Karpas-422 (cell line): Measurements from ENCODE around the gene MAP2K4. TPM values are rescaled to one million over a fixed set of nuclear protein-coding genes. Genes with fewer than 3 reads are reported as not detected.

Experiments used
- DNase-seq: peaks from one replicate; pipeline ENCODE4 v3.0.0-alpha.2; 2015
- H2AFZ ChIP-seq: fragments of 200-600 bp; sonication (generic); 2 replicates; pipeline ENCODE4 v1.6.1; 2014; ENCODE audit warnings: antibody characterized with exemption, low read length, mixed read lengths
- H3K27ac ChIP-seq: fragments of 200-600 bp; sonication (generic); 2 replicates; pipeline ENCODE4 v1.5.1; 2014; ENCODE audit warnings: mild to moderate bottlenecking, low read length, moderate library complexity
- H3K27me3 ChIP-seq: fragments of 200-600 bp; sonication (generic); 2 replicates; pipeline ENCODE4 v1.6.1; 2014; ENCODE audit warnings: low read length, mixed read lengths
- H3K36me3 ChIP-seq: fragments of 200-600 bp; sonication (generic); 2 replicates; pipeline ENCODE4 v1.6.1; 2014; ENCODE audit warnings: low read length, mixed read lengths; ENCODE audit not compliant: insufficient read depth
- H3K4me1 ChIP-seq: fragments of 200-600 bp; sonication (generic); 2 replicates; pipeline ENCODE4 v1.6.1; 2014; ENCODE audit warnings: mild to moderate bottlenecking, low read length, mixed read lengths
- H3K4me2 ChIP-seq: fragments of 200-600 bp; sonication (generic); 2 replicates; pipeline ENCODE4 v1.6.1; 2014; ENCODE audit warnings: low read length, low read depth, mild to moderate bottlenecking; ENCODE audit not compliant: poor library complexity, severe bottlenecking
- H3K4me3 ChIP-seq: fragments of 200-600 bp; sonication (generic); 2 replicates; pipeline ENCODE4 v1.5.1; 2014; ENCODE audit warnings: mild to moderate bottlenecking, antibody characterized with exemption, low read length, mixed read lengths
- H3K79me2 ChIP-seq: fragments of 200-600 bp; sonication (generic); 2 replicates; pipeline ENCODE4 v1.6.1; 2014; ENCODE audit warnings: mild to moderate bottlenecking, low read length, mixed read lengths
- H3K9ac ChIP-seq: fragments of 200-600 bp; sonication (generic); 2 replicates; pipeline ENCODE4 v1.6.0; 2014; ENCODE audit warnings: low read length
- H3K9me2 ChIP-seq: fragments of 200-600 bp; sonication (generic), shearing (Covaris generic); replicated peaks from 2 replicates; pipeline ENCODE4 v1.6.0; 2014; ENCODE audit warnings: mild to moderate bottlenecking, low read length, moderate library complexity; ENCODE audit not compliant: insufficient read depth
- H3K9me3 ChIP-seq: fragments of 300-700, 200-600 bp; sonication (generic); 2 replicates; pipeline ENCODE4 v1.6.1; 2014; ENCODE audit warnings: low read length, mixed read lengths
- H4K20me1 ChIP-seq: fragments of 200-600 bp; sonication (generic); 2 replicates; pipeline ENCODE4 v1.6.1; 2014; ENCODE audit warnings: mild to moderate bottlenecking, antibody characterized with exemption, low read length, low read depth; ENCODE audit not compliant: insufficient read depth
- total RNA-seq: library from RNA; depleted of rRNA; stranded (reverse); fragments of >200 nt; shearing (Covaris generic); gene quantifications from 2 replicates; pipeline ENCODE4 v1.2.3, GENCODE V29; 2014; ENCODE audit warnings: low replicate concordance

MAP2K4 gene
- total RNA-seq, 1 experiment from 2014 or later = 29.7 TPM

DNA sequence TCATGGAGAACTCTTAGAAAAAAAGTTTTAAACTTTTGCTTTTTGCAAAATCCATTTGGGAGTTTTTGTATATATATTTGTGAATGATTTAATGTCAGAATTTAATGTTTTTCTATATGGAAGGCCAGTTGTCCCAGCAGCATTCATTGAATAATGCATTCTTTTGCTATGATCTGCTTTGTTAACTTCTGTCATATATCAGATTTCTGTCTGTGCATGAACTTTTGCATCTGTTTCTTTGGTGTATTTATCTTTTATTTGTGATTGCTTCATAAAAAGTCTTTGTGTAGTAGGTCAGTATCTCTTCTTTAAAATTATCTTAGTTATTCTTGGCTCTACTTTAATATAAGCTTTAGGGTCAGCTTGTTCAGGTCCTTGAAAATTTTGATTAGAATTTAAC is 84.2 kb downstream of the MAP2K4 start:
- peaks cover 23% of the 10 kb centered on the region for H3K4me1 ChIP-seq
- no peak overlapping the region for H3K4me2 ChIP-seq
- no peak for DNase-seq
- H3K27me3 ChIP-seq = no peaks in the 10 kb centered on the region
- H3K9me2 ChIP-seq = no peaks in the 10 kb centered on the region
- no peak overlapping the region for H2AFZ ChIP-seq
- H3K27ac ChIP-seq = no peak overlapping the region
- no peak overlapping the region for H3K4me3 ChIP-seq
- no peaks in the 10 kb centered on the region for H4K20me1 ChIP-seq
- no peaks in the 10 kb centered on the region for H3K9me3 ChIP-seq
- no peak overlapping the region for H3K9ac ChIP-seq
- peaks cover 29% of the 10 kb centered on the region for H3K79me2 ChIP-seq
- H3K36me3 ChIP-seq = no peaks in the 10 kb centered on the region

DNA sequence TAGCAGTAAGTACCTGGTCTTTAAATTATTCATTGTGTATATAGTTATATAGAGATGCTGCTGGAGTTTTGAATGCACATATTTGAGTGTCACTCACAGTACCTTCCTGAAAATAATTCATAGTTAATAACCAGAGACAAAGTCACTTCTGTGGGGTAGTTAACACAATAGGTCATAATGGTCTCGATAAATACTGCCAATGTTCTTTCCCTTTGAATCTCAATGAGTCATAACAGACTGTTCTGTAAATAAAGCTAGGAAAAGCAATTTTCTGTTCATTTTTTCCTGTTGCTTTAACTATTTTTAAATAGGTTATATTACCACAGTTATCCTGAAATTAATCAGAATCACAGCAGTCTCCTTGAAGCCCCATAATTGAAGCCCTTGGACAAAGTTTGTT is 87.2 kb downstream of the MAP2K4 start:
- no peaks in the 10 kb centered on the region for H4K20me1 ChIP-seq
- H3K9me3 ChIP-seq = no peaks in the 10 kb centered on the region
- H3K79me2 ChIP-seq = peaks cover 29% of the 10 kb centered on the region
- no peak overlapping the region for H3K9ac ChIP-seq
- H3K4me1 ChIP-seq = peaks cover 23% of the 10 kb centered on the region
- no peak for DNase-seq
- H3K4me2 ChIP-seq = no peak overlapping the region
- H2AFZ ChIP-seq = no peak overlapping the region
- H3K27me3 ChIP-seq = no peaks in the 10 kb centered on the region
- H3K27ac ChIP-seq = no peak overlapping the region
- no peaks in the 10 kb centered on the region; the same call in 1 of the 2 replicates for H3K36me3 ChIP-seq
- H3K4me3 ChIP-seq = no peak overlapping the region
- no peaks in the 10 kb centered on the region for H3K9me2 ChIP-seq

- Histone ChIP-seq H3K36me3 (peaks cover 13% of the 10 kb centered on the region), H3K9me3 (no peaks in the 10 kb centered on the region), H3K4me3 (no peak overlapping the region), H2AFZ (no peak overlapping the region), H3K4me2 (no peak overlapping the region), H3K9me2 (no peaks in the 10 kb centered on the region), H3K4me1 (peaks cover 17% of the 10 kb centered on the region), H3K27ac (no peak overlapping the region), H3K9ac (no peak overlapping the region), H3K27me3 (no peaks in the 10 kb centered on the region), H4K20me1 (no peaks in the 10 kb centered on the region), H3K79me2 (peaks cover 24% of the 10 kb centered on the region)
- DNase-seq = no peak
Measured at GRCh38 chr17:12110906-12111305, 90.2 kb downstream of the MAP2K4 start.

- H3K36me3 ChIP-seq = peaks cover 13% of the 10 kb centered on the region
- H3K9me3 ChIP-seq = no peaks in the 10 kb centered on the region
- no peaks in the 10 kb centered on the region for H3K27me3 ChIP-seq
- H3K27ac ChIP-seq = no peak overlapping the region
- DNase-seq = no peak
- no peak overlapping the region for H3K4me2 ChIP-seq
- H2AFZ ChIP-seq = no peak overlapping the region
- peaks cover 5% of the 10 kb centered on the region; the same call in 1 of the 2 replicates for H3K79me2 ChIP-seq
- no peak overlapping the region for H3K4me3 ChIP-seq
- H3K9ac ChIP-seq = no peak overlapping the region
- H3K9me2 ChIP-seq = no peaks in the 10 kb centered on the region
- no peaks in the 10 kb centered on the region for H4K20me1 ChIP-seq
- H3K4me1 ChIP-seq = 0 out of 2 replicates have a peak, but pooled peaks cover 5% of the 10 kb centered on the region
Measured at GRCh38 chr17:12113156-12113555, 92.5 kb downstream of the MAP2K4 start.

GRCh38 chr17:12114686-12115418 is 94.2 kb downstream of the MAP2K4 start:
- H3K4me3 ChIP-seq = no peak overlapping the region
- H3K4me1 ChIP-seq = 0 out of 2 replicates have a peak, but pooled peaks cover 5% of the 10 kb centered on the region
- peaks cover 13% of the 10 kb centered on the region for H3K36me3 ChIP-seq
- H3K9me2 ChIP-seq = no peaks in the 10 kb centered on the region
- DNase-seq = no peak
- no peaks in the 10 kb centered on the region for H3K27me3 ChIP-seq
- H2AFZ ChIP-seq = no peak overlapping the region
- no peak overlapping the region for H3K9ac ChIP-seq
- no peak overlapping the region for H3K27ac ChIP-seq
- H3K4me2 ChIP-seq = no peak overlapping the region
- no peaks in the 10 kb centered on the region for H3K9me3 ChIP-seq
- no peaks in the 10 kb centered on the region for H3K79me2 ChIP-seq
- no peaks in the 10 kb centered on the region for H4K20me1 ChIP-seq

DNA sequence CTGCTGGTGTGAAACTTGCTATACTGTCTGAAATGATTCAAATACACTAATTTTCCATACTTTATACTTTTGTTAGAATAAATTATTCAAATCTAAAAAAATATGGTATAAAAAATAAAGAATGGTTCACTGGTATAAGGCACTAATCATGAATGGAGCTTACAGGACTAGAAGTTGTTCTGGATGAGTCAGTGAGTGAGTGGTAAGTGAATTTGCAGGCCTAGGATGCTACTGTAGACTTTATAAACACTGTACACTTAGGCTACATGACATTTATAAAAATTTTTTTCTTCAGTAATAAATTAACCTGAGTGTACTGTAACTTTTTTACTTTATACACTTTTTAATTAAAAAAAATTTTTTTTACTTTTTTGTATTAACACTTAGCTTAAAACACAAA is 95.5 kb downstream of the MAP2K4 start:
- peaks cover 13% of the 10 kb centered on the region for H3K36me3 ChIP-seq
- no peaks in the 10 kb centered on the region for H3K27me3 ChIP-seq
- no peak overlapping the region for H3K27ac ChIP-seq
- no peaks in the 10 kb centered on the region for H3K9me3 ChIP-seq
- no peaks in the 10 kb centered on the region for H3K9me2 ChIP-seq
- no peak overlapping the region for H3K9ac ChIP-seq
- no peak overlapping the region for H3K4me2 ChIP-seq
- no peaks in the 10 kb centered on the region for H3K79me2 ChIP-seq
- H2AFZ ChIP-seq = no peak overlapping the region
- DNase-seq = no peak
- H3K4me3 ChIP-seq = no peak overlapping the region
- no peaks in the 10 kb centered on the region for H4K20me1 ChIP-seq
- 0 out of 2 replicates have a peak, but pooled peaks cover 5% of the 10 kb centered on the region for H3K4me1 ChIP-seq

GRCh38 chr17:12118617-12119016 is 97.9 kb downstream of the MAP2K4 start:
- Histone ChIP-seq H3K4me1 (0 out of 2 replicates have a peak, but pooled peaks cover 2% of the 10 kb centered on the region), H4K20me1 (no peaks in the 10 kb centered on the region), H3K4me3 (no peak overlapping the region), H3K9ac (no peak overlapping the region), H3K9me2 (no peaks in the 10 kb centered on the region), H3K27ac (no peak overlapping the region), H3K27me3 (no peaks in the 10 kb centered on the region), H3K36me3 (0 out of 2 replicates have a peak, but pooled peaks cover 6% of the 10 kb centered on the region), H3K79me2 (no peaks in the 10 kb centered on the region), H2AFZ (no peak overlapping the region), H3K9me3 (no peaks in the 10 kb centered on the region), H3K4me2 (no peak overlapping the region)
- DNase-seq = no peak

GRCh38 chr17:12122075-12122474 is 101.4 kb downstream of the MAP2K4 start:
- DNase-seq = no peak
- Histone ChIP-seq H3K9me3 (no peaks in the 10 kb centered on the region), H4K20me1 (no peaks in the 10 kb centered on the region), H3K9ac (no peak overlapping the region), H3K9me2 (no peaks in the 10 kb centered on the region), H3K27me3 (no peaks in the 10 kb centered on the region), H3K4me3 (no peak overlapping the region), H3K4me2 (no peak overlapping the region), H2AFZ (no peak overlapping the region), H3K79me2 (no peaks in the 10 kb centered on the region), H3K27ac (no peak overlapping the region), H3K36me3 (peaks cover 11% of the 10 kb centered on the region; the same call in 1 of the 2 replicates), H3K4me1 (no peaks in the 10 kb centered on the region)
